A673 (cell line): ENCODE data around the gene CGREF1. TPM values are rescaled to one million over a fixed set of nuclear protein-coding genes. Genes with fewer than 3 reads are reported as not detected.
"Not testable (repeated sequence)": the region's sequence is repeated elsewhere in the genome, so short reads cannot be mapped to it uniquely, and the experiment has no call there.

Experiments
- BruUV-seq: library from RNA; stranded (reverse); fragments of 400-500 nt; replicated peaks from 2 replicates; lab custom pipeline; 2021; lab: Mats Ljungman, UMichigan
- CTCF ChIA-PET: fragments of 300-600 bp; sonication (Branson Sonifier 250); formaldehyde crosslinking; loops from one replicate; lab custom pipeline; 2022; ENCODE audit warnings: antibody characterized with exemption; lab: Charles Lee
- POLR2A ChIA-PET: fragments of 300-600 bp; sonication (Branson Sonifier 250); formaldehyde crosslinking; loops from one replicate; lab custom pipeline; 2022; ENCODE audit warnings: antibody characterized with exemption; ENCODE audit not compliant: low non-redundant PET; lab: Charles Lee
- DNase-seq: peaks from one replicate; pipeline ENCODE4 v3.0.0-alpha.2; 2015; ENCODE audit warnings: low spot score
- H3K27ac ChIP-seq: fragments of 200-600 bp; sonication (generic); 2 replicates; pipeline ENCODE4 v1.5.1; 2016; ENCODE audit warnings: mixed run types, low read depth, mild to moderate bottlenecking, mixed read lengths, antibody characterized with exemption, low read length; ENCODE audit not compliant: poor library complexity, severe bottlenecking
- H3K27me3 ChIP-seq: fragments of 200-600 bp; sonication (generic); replicated peaks from 2 replicates; pipeline ENCODE4 v1.6.1; 2017; ENCODE audit warnings: mixed run types, low read depth, mild to moderate bottlenecking, mixed read lengths, antibody characterized with exemption, low read length; ENCODE audit not compliant: insufficient read depth, poor library complexity
- H3K36me3 ChIP-seq: fragments of 200-600 bp; sonication (generic); 2 replicates; pipeline ENCODE4 v1.6.1; 2016; ENCODE audit warnings: mixed run types, mild to moderate bottlenecking, mixed read lengths, antibody characterized with exemption, low read length; ENCODE audit not compliant: insufficient read depth, poor library complexity, severe bottlenecking
- H3K4me1 ChIP-seq: fragments of 200-600 bp; sonication (generic); 2 replicates; pipeline ENCODE4 v1.6.1; 2017; ENCODE audit warnings: mixed run types, mild to moderate bottlenecking, mixed read lengths, antibody characterized with exemption, low read length; ENCODE audit not compliant: insufficient read depth, poor library complexity, severe bottlenecking
- H3K4me3 ChIP-seq: fragments of 200-600 bp; sonication (generic); 2 replicates; pipeline ENCODE4 v1.5.1; 2016; ENCODE audit warnings: low read depth, mixed run types, mild to moderate bottlenecking, mixed read lengths, low read length; ENCODE audit not compliant: poor library complexity, severe bottlenecking
- H3K9me3 ChIP-seq: fragments of 200-600 bp; sonication (generic); 2 replicates; pipeline ENCODE4 v1.6.1; 2016; ENCODE audit warnings: mixed run types, low read depth, mild to moderate bottlenecking, mixed read lengths, antibody characterized with exemption, low read length; ENCODE audit not compliant: poor library complexity, severe bottlenecking
- CTCF ChIP-seq: fragments of 300-800, 200-600 bp; sonication (generic); conservative IDR thresholded peaks from 2 replicates; pipeline ENCODE4 v1.5.1; 2017; ENCODE audit warnings: low read depth, mild to moderate bottlenecking, antibody characterized with exemption, low read length, moderate library complexity, mixed read lengths
- EZH2 ChIP-seq: fragments of 200-600 bp; sonication (generic); IDR thresholded peaks from 2 replicates; pipeline ENCODE4 v1.6.1; 2017; ENCODE audit warnings: borderline replicate concordance, low read depth, mild to moderate bottlenecking, mixed read lengths, antibody characterized with exemption, low read length; ENCODE audit not compliant: poor library complexity, severe bottlenecking
- intact Hi-C: fragments of 100-400 bp; cut with micrococcal nuclease; formaldehyde crosslinking; loops from one replicate; pipeline ENCODE4 v1.10.0; 2022; ENCODE audit not compliant: unreplicated experiment
- total RNA-seq: library from RNA; stranded (reverse); gene quantifications from 2 replicates; pipeline ENCODE4 v1.2.3, GENCODE V29; 2021

Gene CGREF1
- total RNA-seq, 1 experiment from 2014 or later = 8.4 TPM

- Histone ChIP-seq H3K27ac (peak overlapping the region; percentile 19), H3K4me3 (peak overlapping the region; percentile 67), H3K36me3 (no peaks in the 10 kb centered on the region), H3K9me3 (no peaks in the 10 kb centered on the region), H3K4me1 (peaks cover 5% of the 10 kb centered on the region), H3K27me3 (peaks cover 8% of the 10 kb centered on the region)
- TF ChIP-seq CTCF (no peak), EZH2 (no peak)
- DNase-seq = no peak
- BruUV-seq = no TSS peak
- ChIA-PET POLR2A (interaction anchor here (0.6 kb wide), 1 partner anchor 1206 kb away, joined by 8 read pairs; no protein-coding TSS in a partner anchor), CTCF (interaction anchor here (0.6 kb wide), 1 partner anchor 55 kb away, joined by 3 read pairs; no protein-coding TSS in a partner anchor)
- intact Hi-C loops = loop anchor here (2.0 kb wide), 1 partner anchor 35 kb away; no protein-coding TSS in a partner anchor
These were observed 868 bp downstream of the CGREF1 start for GRCh38 chr2:27117995-27118524.

GRCh38 chr2:27115519-27115918, 3.4 kb downstream of the CGREF1 start:
- POLR2A ChIA-PET = interaction anchor here (0.6 kb wide), 1 partner anchor 106 kb away, joined by 8 read pairs; no protein-coding TSS in a partner anchor
- H3K4me3 ChIP-seq = no peak overlapping the region
- CTCF ChIA-PET = interaction anchor here (0.7 kb wide), 1 partner anchor 283 kb away, joined by 9 read pairs; no protein-coding TSS in a partner anchor
- H3K27me3 ChIP-seq = no peaks in the 10 kb centered on the region
- no peaks in the 10 kb centered on the region for H3K36me3 ChIP-seq
- TF ChIP-seq CTCF (no peak), EZH2 (no peak)
- H3K4me1 ChIP-seq = peaks cover 5% of the 10 kb centered on the region
- no peaks in the 10 kb centered on the region for H3K9me3 ChIP-seq
- no peak for DNase-seq
- H3K27ac ChIP-seq = no peak overlapping the region
- BruUV-seq = no TSS peak
- intact Hi-C loops = no loop called here

GRCh38 chr2:27111392-27112078, 7.4 kb downstream of the CGREF1 start:
- H3K27me3 ChIP-seq, H3K36me3 ChIP-seq, POLR2A ChIA-PET, DNase-seq, intact Hi-C loops, H3K4me3 ChIP-seq, H3K27ac ChIP-seq, BruUV-seq, CTCF ChIA-PET, H3K4me1 ChIP-seq, H3K9me3 ChIP-seq: not testable (repeated sequence)

GRCh38 chr2:27110603-27111352, 8.2 kb downstream of the CGREF1 start:
- BruUV-seq, POLR2A ChIA-PET, H3K9me3 ChIP-seq, H3K4me1 ChIP-seq, H3K4me3 ChIP-seq, H3K27ac ChIP-seq, DNase-seq, CTCF ChIA-PET, intact Hi-C loops, H3K27me3 ChIP-seq, H3K36me3 ChIP-seq: not testable (repeated sequence)
